NCI-H1436 (cell line): Measurements from ENCODE around the gene SKOR1.

Experiments used
- DNase-seq: peaks from one replicate; lab custom pipeline; 2025; lab: John Stamatoyannopoulos, UW

Gene SKOR1

DNA sequence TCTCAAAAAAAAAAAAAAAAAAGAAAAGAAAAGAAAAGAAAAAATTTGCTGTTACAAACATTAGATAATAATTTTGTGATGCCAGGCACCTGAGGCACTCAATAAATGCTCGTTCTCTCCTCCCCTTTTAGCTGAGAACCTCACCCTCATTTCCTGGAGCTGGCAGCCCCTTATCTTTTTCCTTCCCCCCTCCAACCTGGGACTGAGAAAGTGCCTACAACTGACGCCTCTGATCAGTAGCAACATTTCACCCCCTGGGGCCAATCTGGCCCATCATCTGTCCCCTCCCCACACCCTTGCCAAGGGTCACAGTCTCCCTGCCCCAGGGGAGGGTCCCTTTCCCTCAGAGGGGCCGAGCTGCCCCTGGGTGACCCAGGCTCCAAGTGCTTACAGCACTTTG is 27.1 kb downstream of the SKOR1 start:
- no peak for DNase-seq

DNA sequence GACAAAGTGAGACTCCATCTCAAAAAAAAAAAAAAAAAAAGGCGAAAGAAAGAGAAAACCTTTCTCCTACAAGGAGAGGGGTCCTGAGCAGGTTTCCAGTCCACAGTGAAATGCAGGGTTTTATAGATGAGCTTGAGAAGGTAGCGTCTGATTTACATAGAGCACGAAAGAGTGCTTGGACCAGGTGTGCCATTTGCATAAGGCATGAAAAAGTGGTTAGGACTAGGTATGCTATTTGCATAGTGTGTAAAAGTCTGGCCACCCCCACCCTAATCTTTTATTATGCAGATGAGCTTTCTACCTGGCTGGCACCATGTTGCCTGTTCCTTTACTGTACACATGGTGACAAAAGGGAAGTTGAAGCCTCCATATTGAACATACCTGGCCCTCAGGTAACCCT is 28.1 kb downstream of the SKOR1 start:
- DNase-seq: no peak

- DNase-seq: no peak
Observed at GRCh38 chr15:67854358-67854757, 29.0 kb downstream of the SKOR1 start.

DNA sequence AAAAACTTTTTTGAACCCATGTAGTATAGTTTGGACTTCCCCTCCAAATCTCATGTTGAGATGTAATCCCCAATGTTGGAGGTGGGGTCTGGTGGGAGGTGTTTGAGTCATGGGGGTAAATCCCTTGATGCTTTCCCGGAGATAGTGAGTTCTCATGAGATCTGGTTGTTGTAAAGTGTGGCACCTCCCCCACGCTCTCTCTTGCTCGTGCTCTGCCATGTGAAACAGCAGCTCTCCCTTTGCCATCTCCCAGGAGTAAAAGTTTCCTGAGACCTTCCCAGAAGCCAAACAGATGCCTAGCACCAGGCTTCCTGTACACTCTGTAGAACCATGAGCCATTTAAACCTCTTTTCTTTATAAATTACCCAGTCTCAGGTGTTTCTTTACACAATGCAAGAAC is 30.5 kb downstream of the SKOR1 start:
- DNase-seq: no peak

- DNase-seq: no peak
Observed at GRCh38 chr15:67857220-67857619, 31.9 kb downstream of the SKOR1 start.

GRCh38 chr15:67859331-67859946 is 34.1 kb downstream of the SKOR1 start:
- DNase-seq: no peak

DNA sequence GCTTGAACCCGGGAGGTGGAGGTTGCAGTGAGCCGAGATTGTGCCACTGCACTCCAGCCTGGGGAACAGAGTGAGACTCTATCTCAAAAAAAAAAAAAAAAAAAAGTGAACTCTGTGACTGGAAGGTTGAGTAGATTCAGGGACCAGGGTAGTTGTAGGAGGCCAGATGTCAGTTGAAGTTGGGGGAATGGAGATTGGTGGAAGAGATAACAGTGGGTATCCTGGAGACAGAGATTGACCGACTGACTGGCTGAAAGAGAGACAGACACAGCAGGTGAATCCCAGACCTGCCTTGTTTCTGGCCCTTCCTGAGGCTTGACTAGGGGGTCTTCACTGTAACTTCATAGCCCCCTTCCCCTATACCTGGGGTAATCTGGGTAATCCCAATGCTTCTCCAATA is 36.7 kb downstream of the SKOR1 start:
- DNase-seq: no peak

GRCh38 chr15:67862750-67863441 is 37.6 kb downstream of the SKOR1 start:
- DNase-seq: no peak

DNA sequence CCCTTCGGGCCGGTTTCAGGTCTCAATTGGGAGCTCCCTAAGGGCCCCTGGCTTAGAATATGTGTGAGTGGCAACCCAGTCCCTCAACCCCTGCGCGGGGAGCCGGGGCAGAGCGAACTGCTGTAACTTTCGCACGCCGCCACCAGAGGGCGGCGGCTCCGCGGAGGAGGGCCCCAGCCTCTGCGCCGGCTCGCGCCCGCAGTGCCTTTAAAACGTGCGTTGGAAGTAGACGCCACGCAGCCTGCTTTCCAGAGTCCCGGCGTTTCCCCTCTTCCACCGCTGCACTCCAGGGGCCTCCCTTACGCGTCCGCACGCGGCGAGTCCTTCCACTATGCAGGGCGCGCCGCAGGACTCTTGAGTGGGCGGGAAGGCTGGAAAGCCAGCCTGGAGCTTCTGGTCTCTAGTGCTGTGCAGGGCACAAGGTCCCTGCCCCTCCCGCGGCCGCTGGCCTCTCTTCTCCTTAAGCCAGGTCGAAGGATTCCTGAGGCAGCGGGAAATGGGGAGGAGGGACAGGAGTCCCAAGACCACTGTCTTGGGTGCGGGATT is 38.2 kb downstream of the SKOR1 start:
- peak; percentile 55 for DNase-seq

DNA sequence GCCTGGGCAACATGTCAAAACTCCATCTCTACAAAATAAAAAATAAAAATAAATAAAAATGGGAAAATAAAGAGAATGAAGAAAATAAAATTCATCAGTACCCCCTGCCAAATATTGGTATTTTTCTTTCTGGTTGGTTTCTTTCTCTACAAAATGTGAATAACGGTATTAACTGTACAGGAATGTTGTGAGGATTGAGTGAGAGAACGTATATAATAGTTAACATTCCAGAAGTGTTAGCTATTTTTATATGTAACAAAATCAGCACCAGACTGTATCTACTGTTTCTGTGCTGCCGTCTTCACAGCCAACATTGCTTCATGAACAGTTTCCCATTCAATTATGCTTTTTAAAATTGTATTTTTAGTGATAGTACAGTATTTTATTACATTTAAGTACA is 40.0 kb downstream of the SKOR1 start:
- no peak for DNase-seq

DNA sequence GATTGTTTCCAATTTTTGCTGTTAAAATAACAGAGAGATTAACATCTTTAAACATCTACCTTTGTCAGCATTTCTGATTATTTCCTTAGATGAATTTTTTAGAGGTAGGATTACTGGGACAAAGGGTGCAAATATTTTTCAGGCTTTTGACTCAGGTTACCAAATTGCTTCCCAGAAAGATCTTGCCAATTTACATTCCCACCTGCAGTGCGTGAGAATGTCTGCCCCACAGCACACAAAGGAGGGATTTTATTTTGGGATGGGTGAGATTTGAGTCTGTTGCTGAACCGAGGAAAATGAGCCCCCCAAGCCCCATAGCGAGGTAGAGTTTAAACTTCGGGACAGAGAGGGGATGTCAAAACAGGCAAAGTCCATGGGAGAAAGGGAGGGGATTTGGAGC is 40.5 kb downstream of the SKOR1 start:
- DNase-seq: no peak

DNA sequence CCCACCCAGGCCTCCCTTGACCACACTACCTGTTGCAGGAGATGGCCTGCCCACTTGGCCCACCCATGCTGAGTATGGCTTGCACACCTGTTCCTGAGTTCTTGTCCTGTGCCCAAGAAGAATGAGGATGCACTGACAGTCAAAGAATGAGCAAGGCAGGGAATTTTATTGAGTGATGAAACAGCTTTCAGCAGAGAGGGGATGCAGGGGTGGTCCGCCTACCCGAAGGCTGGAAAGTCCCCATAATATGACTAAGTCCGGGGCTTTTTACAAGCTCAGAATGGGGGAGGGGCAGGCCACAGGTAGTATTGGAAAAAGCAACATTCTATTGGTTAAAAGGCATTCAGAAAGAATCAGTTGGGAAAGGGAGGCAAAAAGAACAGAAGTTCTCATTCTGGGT is 44.4 kb downstream of the SKOR1 start:
- no peak for DNase-seq

DNA sequence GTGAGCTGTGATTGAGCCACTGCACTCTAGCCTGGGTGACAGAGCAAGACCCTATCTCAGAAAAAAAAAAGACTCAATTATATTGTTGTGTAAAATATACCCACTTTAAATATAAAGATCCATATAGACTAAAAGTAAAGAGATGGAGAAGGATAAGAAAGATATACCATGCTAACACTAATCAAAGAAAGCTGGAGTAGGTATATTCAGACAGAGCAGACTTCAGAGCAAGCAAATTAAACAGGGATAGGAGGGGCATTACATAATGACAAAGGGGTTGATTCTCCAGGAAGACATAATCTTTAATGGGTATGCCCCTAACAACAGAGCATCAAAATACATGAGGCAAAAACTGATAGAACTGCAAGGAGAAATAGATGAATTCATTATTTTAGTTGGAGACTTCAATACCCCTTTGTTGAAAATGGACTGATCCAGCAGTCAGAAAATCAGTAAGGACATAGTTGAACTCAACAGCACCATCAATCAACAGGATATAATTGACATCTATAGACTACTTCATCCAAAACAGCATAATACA is 45.6 kb downstream of the SKOR1 start:
- no peak for DNase-seq

- no peak for DNase-seq
Observed at GRCh38 chr15:67873777-67874176, 48.5 kb downstream of the SKOR1 start.

GRCh38 chr15:67878712-67879206 is 53.5 kb downstream of the SKOR1 start:
- no peak for DNase-seq

GRCh38 chr15:67879440-67880129 is 54.3 kb downstream of the SKOR1 start:
- no peak for DNase-seq

- DNase-seq: no peak
Observed at GRCh38 chr15:67880651-67881182, 55.4 kb downstream of the SKOR1 start.

- DNase-seq: no peak
Observed at GRCh38 chr15:67882487-67883233, 57.4 kb downstream of the SKOR1 start.

DNA sequence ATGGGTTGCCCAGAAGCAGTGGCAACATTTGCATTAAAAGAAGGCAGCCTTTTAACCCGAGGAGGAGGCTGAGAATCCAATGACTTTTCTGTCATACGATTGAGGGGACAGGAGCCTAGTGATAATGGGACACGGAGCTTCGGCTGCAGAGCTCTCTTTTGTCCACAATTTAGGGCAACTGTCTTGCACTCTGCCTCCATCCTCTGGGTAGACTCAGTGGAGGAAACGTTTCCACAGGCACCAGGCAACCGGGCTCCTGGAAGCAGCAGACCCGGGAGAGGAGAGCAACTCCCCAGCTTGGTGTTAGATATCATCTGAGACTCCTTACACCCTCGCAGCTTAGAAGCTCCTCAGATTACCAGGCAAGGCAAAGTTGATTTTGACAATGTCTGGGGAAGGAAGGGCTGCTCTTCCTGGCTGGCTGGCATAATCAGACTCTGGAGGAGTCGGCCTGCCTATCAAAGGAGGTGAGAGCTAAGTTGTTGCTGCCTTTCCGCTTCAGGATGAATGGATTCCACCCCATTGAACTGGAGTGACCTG is 58.0 kb downstream of the SKOR1 start:
- DNase-seq: no peak

DNA sequence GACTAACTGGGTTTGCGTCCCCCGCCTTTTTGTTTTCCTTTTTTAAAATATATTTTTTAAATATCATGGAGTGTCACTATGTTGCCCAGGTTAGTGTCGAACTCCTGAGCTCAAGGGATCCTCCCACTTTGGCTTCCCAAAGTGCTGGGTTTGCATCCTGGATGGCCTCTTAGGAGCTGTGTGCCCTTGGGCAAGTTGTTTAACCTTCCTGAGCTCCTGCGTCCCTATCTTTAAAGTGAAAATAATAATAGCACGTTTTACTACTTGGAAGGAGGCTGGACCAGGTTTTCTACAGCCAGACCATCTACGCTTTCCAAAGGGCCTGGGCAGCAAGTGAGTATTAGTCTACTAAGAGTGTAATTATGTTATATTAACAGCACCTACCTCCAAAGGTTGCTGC is 58.7 kb downstream of the SKOR1 start:
- no peak for DNase-seq
